A549 (cell line): Measurements from ENCODE around the gene GPC1. TPM values are rescaled to one million over a fixed set of nuclear protein-coding genes. Genes with fewer than 3 reads are reported as not detected.

Experiments used
- ATAC-seq, 2 experiments: fragments of 200-7000 bp in 1 of 2; fragments of >200 bp in 1 of 2; cut with Nextera tagmentation in 1 of 2; cut with Tn5 transposase in 1 of 2; 3 replicates each; pipeline versions ENCODE4 v1.8.0 to v1.9.1; 2018 to 2020; ENCODE audit warnings: mild to moderate bottlenecking in 1 of 2, moderate library complexity in 1 of 2
- CTCF ChIA-PET: fragments of 300-600 bp; sonication (Branson Sonifier 250); formaldehyde crosslinking; extraction: SDS; loops from one replicate; lab custom pipeline; 2021; ENCODE audit warnings: antibody characterized with exemption, inconsistent platforms; lab: Yijun Ruan, JAX
- POLR2A ChIA-PET: fragments of 350-600 bp; formaldehyde crosslinking; extraction: SDS; loops from one replicate; lab custom pipeline; 2021; ENCODE audit warnings: antibody characterized with exemption, inconsistent platforms; lab: Yijun Ruan, JAX
- DNase-seq, 2 experiments: peaks; one replicate each; pipeline versions ENCODE4 v3.0.0 to v3.0.0-alpha.2; 2011 to 2016; ENCODE audit warnings: low read depth in 1 of 2, low spot score in 1 of 2
- FAIRE-seq: peaks from 2 replicates; lab custom pipeline; 2011; peaks lifted over from hg19 to GRCh38; lab: Jason Lieb, UNC
- H3K27ac ChIP-seq, 2 experiments: fragments of >200 bp; sonication (Bioruptor Twin); formaldehyde crosslinking; 3 replicates each; pipeline ENCODE4 v1.5.1; 2016 to 2017
- H3K4me1 ChIP-seq: fragments of >200 bp; sonication (Bioruptor Twin); formaldehyde crosslinking; 3 replicates; pipeline ENCODE4 v1.6.1; 2016
- H3K4me2 ChIP-seq: fragments of >200 bp; sonication (Bioruptor Twin); formaldehyde crosslinking; 3 replicates; pipeline ENCODE4 v1.6.1; 2016
- H3K4me3 ChIP-seq: fragments of >200 bp; sonication (Bioruptor Twin); formaldehyde crosslinking; 3 replicates; pipeline ENCODE4 v1.5.1; 2016
- H3K9me3 ChIP-seq: fragments of >200 bp; sonication (Bioruptor Twin); formaldehyde crosslinking; 3 replicates; pipeline ENCODE4 v1.6.1; 2016
- BCL3 ChIP-seq: fragments of >200 bp; sonication (Bioruptor Twin); formaldehyde crosslinking; IDR thresholded peaks from 3 replicates; pipeline ENCODE4 v1.6.1; 2016
- CBX8 ChIP-seq: fragments of 200-600 bp; sonication (generic); IDR thresholded peaks from 2 replicates; pipeline ENCODE4 v1.6.1; 2016
- EHMT2 ChIP-seq: fragments of 200-600 bp; sonication (generic); IDR thresholded peaks from 2 replicates; pipeline ENCODE4 v1.6.1; 2016; ENCODE audit warnings: antibody characterized with exemption, low read depth, mild to moderate bottlenecking, moderate library complexity
- FOSL2 ChIP-seq, 2 experiments: fragments of 450-650 bp in 1 of 2; fragments of >200 bp in 1 of 2; sonication (Bioruptor Twin) in 1 of 2; formaldehyde crosslinking; IDR thresholded peaks; 2 replicates each; pipeline versions ENCODE4 v1.5.0 to v1.6.1; 2016 to 2020; ENCODE audit warnings: mild to moderate bottlenecking in 1 of 2, moderate library complexity in 1 of 2
- GATA3 ChIP-seq: IDR thresholded peaks from 2 replicates; pipeline ENCODE4 v1.6.1; 2012; ENCODE audit warnings: borderline replicate concordance
- HMGXB4 ChIP-seq: fragments of 250-450 bp; sonication (Bioruptor Pico); IDR thresholded peaks from 2 replicates; pipeline ENCODE4 v1.5.0; 2021; ENCODE audit warnings: mild to moderate bottlenecking, moderate library complexity, borderline replicate concordance
- HOXA7 ChIP-seq: fragments of 250-450 bp; sonication (Bioruptor Pico); IDR thresholded peaks from 2 replicates; pipeline ENCODE4 v1.5.0; 2020; ENCODE audit warnings: mild to moderate bottlenecking, moderate library complexity
- JUNB ChIP-seq: fragments of >200 bp; sonication (Bioruptor Twin); formaldehyde crosslinking; IDR thresholded peaks from 2 replicates; pipeline ENCODE4 v1.6.1; 2016
- KDM5A ChIP-seq: fragments of 200-600 bp; sonication (generic); IDR thresholded peaks from 2 replicates; pipeline ENCODE4 v1.6.1; 2016; ENCODE audit warnings: antibody characterized with exemption, mild to moderate bottlenecking
- NR3C1 ChIP-seq: fragments of >200 bp; sonication (Bioruptor Twin); formaldehyde crosslinking; IDR thresholded peaks from 3 replicates; pipeline ENCODE4 v1.6.1; 2017
- POLR2AphosphoS2 ChIP-seq: conservative IDR thresholded peaks from 2 replicates; pipeline ENCODE4 v1.6.1; 2012; ENCODE audit warnings: low read length, improper control_type of control experiment, inconsistent platforms
- RARB ChIP-seq: fragments of 250-450 bp; sonication (Bioruptor Pico); IDR thresholded peaks from 2 replicates; pipeline ENCODE4 v1.8.0; 2021; ENCODE audit warnings: mild to moderate bottlenecking, moderate library complexity
- RFX5 ChIP-seq: fragments of 450-650 bp; IDR thresholded peaks from 2 replicates; pipeline ENCODE4 v1.7.1; 2014; ENCODE audit warnings: antibody characterized with exemption, mild to moderate bottlenecking, moderate library complexity
- SMC3 ChIP-seq: fragments of >200 bp; sonication (Bioruptor Twin); formaldehyde crosslinking; IDR thresholded peaks from 3 replicates; pipeline ENCODE4 v1.6.1; 2018; ENCODE audit warnings: inconsistent platforms
- TP53 ChIP-seq: fragments of 250-450 bp; sonication (Bioruptor Pico); IDR thresholded peaks from 2 replicates; pipeline ENCODE4 v1.5.0; 2021; ENCODE audit warnings: mild to moderate bottlenecking, moderate library complexity
- WGBS: methylation state at CpG from one replicate; pipeline ENCODE4 v1.1.6; 2017; ENCODE audit errors: missing lambda C conversion rate; 5-methylcytosine and 5-hydroxymethylcytosine counted together
- polyA plus RNA-seq, 4 experiments: library from polyadenylated mRNA; depleted of rRNA in 3 of 4; stranded (reverse); fragments of >200 nt; fragmentation: RNase III in 1 of 4; extraction: RNeasy Plus Mini Kit Qiagen cat#74134 plus additional on column Dnase treatment in 1 of 4; gene quantifications; 2 replicates in 3 of 4; 3 replicates in 1 of 4; pipeline ENCODE4 v1.2.3, GENCODE V29; 2011 to 2017
- TF ChIP-seq, protein P1 (sequence below): IDR thresholded peaks from 2 replicates; pipeline ENCODE4 v1.6.1; 2012; ENCODE audit warnings: low read depth, borderline replicate concordance
- TF ChIP-seq, protein P2 (sequence below): fragments of >200 bp; sonication (Bioruptor Twin); formaldehyde crosslinking; IDR thresholded peaks from 2 replicates; pipeline ENCODE4 v1.6.1; 2016

Gene GPC1
- polyA plus RNA-seq, 2 of the 4 experiments (the other 2 are of a cell fraction): 19.8 to 97.7 TPM

- Histone ChIP-seq H3K27ac (no peak overlapping the region), H3K9me3 (peaks cover 23% of the 10 kb centered on the region; the same call in 2 of the 3 replicates), H3K4me2 (no peak overlapping the region), H3K4me3 (no peak overlapping the region), H3K4me1 (no peaks in the 10 kb centered on the region)
- no peak for TF ChIP-seq TP53 (CRISPR knock-in tag)
- DNase-seq (no peak), ATAC-seq (peak in 1 of 2 experiments; percentile 1; a peak in 2 of 6 replicates), FAIRE-seq (no peak)
- POLR2A ChIA-PET: no interaction called here
- CTCF ChIA-PET: interaction anchor here (1.3 to 1.6 kb wide), 2 partner anchors 10 to 94 kb away, joined by 3 to 5 read pairs; no protein-coding TSS in a partner anchor
- WGBS: 91% methylated on average over 11 of the region's 11 CpGs
These were observed 36.8 kb downstream of the GPC1 start for GRCh38 chr2:240472078-240472790.

DNA sequence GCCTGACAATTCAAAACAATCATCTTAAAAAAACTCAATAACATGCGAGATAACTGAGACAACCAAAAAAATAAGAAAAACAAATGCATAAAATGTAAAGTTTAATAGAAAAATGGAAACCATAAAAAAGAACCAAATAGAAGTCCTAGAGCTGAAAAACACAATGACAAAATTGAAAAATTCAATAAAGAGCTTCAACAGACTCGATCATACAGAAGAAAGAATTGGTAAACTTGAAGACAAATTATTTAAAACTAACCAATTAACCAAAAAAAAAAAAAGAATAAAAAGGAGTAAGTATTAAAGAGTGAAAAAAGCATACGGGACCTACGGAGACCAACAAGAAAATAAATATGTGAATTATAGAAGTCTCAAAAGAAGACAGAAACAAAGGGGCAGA, 37.7 kb downstream of the GPC1 start:
- DNase-seq: no peak
- H3K27ac ChIP-seq: no peak overlapping the region
- WGBS: 88% methylated on average over 4 of the region's 4 CpGs
- H3K4me3 ChIP-seq: no peak overlapping the region
- peaks cover 23% of the 10 kb centered on the region; the same call in 2 of the 3 replicates for H3K9me3 ChIP-seq
- no peaks in the 10 kb centered on the region for H3K4me1 ChIP-seq
- H3K4me2 ChIP-seq: no peak overlapping the region
- ChIA-PET CTCF (interaction anchor here (0.7 to 1.3 kb wide), 4 partner anchors 11 to 329 kb away, joined by 3 to 5 read pairs (median 4); no protein-coding TSS in a partner anchor), POLR2A (no interaction called here)
- ATAC-seq: no peak
- FAIRE-seq: no peak
- no peak for TF ChIP-seq BCL3
- TF ChIP-seq HOXA7 (CRISPR knock-in tag): no peak
- TF ChIP-seq, all 56 proteins: peak for 0

GRCh38 chr2:240477916-240478315, 42.5 kb downstream of the GPC1 start:
- Histone ChIP-seq H3K4me1 (no peaks in the 10 kb centered on the region), H3K4me2 (no peak overlapping the region), H3K9me3 (peaks cover 20% of the 10 kb centered on the region; the same call in 2 of the 3 replicates), H3K27ac (no peak overlapping the region), H3K4me3 (no peak overlapping the region)
- POLR2A ChIA-PET: no interaction called here
- TF ChIP-seq EHMT2 (no peak), BCL3 (no peak), KDM5A (no peak), HMGXB4 (CRISPR knock-in tag) (no peak), NR3C1 (no peak), CBX8 (no peak), FOSL2 (IDR thresholded peaks at IDR 0.05) (no peak), FOSL2 (CRISPR knock-in tag; IDR thresholded peaks at IDR 0.05) (no peak), SMC3 (no peak), RARB (CRISPR knock-in tag) (no peak), TP53 (CRISPR knock-in tag) (no peak), GATA3 (no peak), JUNB (no peak), POLR2AphosphoS2 (no peak), RFX5 (no peak)
- TF ChIP-seq, protein P1, sequence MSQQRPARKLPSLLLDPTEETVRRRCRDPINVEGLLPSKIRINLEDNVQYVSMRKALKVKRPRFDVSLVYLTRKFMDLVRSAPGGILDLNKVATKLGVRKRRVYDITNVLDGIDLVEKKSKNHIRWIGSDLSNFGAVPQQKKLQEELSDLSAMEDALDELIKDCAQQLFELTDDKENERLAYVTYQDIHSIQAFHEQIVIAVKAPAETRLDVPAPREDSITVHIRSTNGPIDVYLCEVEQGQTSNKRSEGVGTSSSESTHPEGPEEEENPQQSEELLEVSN: no peak
- TF ChIP-seq, protein P2, sequence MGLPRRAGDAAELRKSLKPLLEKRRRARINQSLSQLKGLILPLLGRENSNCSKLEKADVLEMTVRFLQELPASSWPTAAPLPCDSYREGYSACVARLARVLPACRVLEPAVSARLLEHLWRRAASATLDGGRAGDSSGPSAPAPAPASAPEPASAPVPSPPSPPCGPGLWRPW: no peak
- DNase-seq (no peak), FAIRE-seq (no peak), ATAC-seq (no peak)
- WGBS: 96% methylated on average over 13 of the region's 13 CpGs
- CTCF ChIA-PET: interaction anchor here (1.3 kb wide), 1 partner anchor 36 kb away, joined by 3 read pairs; no protein-coding TSS in a partner anchor
